ENCODE data around the gene RNASE4. TPM values are rescaled to one million over a fixed set of nuclear protein-coding genes. Genes with fewer than 3 reads are reported as not detected.
"Not testable (repeated sequence)": the region's sequence is repeated elsewhere in the genome, so short reads cannot be mapped to it uniquely, and the experiment has no call there.

The RNASE4 gene, protein sequence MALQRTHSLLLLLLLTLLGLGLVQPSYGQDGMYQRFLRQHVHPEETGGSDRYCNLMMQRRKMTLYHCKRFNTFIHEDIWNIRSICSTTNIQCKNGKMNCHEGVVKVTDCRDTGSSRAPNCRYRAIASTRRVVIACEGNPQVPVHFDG
- 3.2 TPM for polyA plus RNA-seq (2013, experiment 1 of 2)
- 4.0 TPM for polyA plus RNA-seq (2013, experiment 2 of 2)

DNA sequence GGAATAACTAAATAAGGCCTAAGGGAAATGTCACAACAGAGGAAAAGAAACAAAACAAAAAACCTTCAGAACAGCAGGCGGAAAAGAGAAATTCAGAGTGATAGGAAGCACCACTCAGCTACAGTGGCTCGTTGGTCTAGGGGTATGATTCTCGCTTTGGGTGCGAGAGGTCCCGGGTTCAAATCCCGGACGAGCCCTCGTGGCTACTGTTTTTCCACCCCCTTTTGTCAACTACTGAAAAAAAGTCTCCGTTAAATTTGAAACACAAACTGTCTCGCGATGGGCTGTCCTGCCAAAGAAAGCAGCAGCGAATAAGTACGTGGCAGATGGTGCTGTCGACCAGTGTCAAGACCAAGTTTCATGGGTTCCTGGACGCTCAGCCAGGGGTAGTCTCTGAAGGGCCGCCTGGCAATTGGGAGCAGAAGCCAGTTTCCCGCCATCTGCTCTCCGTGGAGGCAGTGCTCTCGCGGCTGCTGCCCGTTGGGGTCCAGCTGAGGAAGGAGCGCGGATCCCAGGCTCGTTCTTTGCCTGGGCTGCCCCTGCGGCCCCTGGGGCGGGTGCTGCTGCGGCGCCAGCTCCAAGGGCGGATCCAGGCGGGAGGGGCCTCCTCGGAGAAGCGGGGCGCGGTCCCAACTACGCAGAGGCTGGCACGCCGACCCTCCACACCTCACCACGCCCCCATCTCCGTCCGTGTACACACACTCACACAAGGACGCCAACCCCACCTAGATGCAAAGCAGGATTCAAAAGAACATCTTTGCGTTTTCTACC, at the start of gene RNASE4:
Gene RNASE4 (plus strand): TSS at position 670 of the 771 bp plus-strand sequence. CDS start 14,812 bp downstream, outside the sequence.
- no CpG with 5 or more reads among the region's 42 CpGs for WGBS, 2 donors (ENCODE audit: extremely low coverage in 2 of 2, insufficient read length in 2 of 2, insufficient replicate concordance in 1 of 2)
- H4K8ac ChIP-seq (ENCODE audit: low read depth, low read length) = no peak within 1 kb of the TSS
- peak; percentile 66 for DNase-seq (ENCODE audit: low spot score)

DNA sequence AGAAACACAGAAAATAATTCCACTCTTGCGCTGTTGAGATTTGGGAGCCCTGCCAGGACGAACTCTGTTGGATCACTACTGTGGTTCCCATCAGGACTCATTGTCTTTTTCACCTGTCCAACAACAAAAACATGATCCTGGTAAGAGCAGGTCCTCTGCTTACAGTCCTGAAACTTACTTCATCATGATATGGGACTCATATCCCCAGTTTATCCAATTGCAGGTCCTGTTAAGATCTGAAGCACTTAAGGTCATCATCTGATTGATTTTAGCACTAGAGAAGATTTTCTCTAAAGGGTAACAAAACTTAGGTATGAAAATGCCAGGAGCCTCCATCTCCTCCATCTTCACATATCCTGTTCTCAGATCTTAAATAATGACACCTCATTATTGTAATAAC, 42.8 kb upstream of the RNASE4 start, which contains the start of gene OR6S1:
Gene OR6S1 (minus strand): TSS at position 101 of the 400 bp plus-strand sequence. CDS start 0 bp downstream, at position 101.
- no CpG with 5 or more reads among the region's 2 CpGs for whole genome bisulfite sequencing, 2 donors (ENCODE audit: extremely low coverage in 2 of 2, insufficient read length in 2 of 2, insufficient replicate concordance in 1 of 2)
- Histone ChIP-seq H3K4ac (ENCODE audit: low read length) (no peak within 1 kb of the TSS), H2BK15ac (ENCODE audit: low read length) (no peak within 1 kb of the TSS), H3K23ac (ENCODE audit: low read depth, low read length, poor library complexity) (no peak within 1 kb of the TSS), H3K14ac (ENCODE audit: low read length) (no peak within 1 kb of the TSS), H2BK120ac (ENCODE audit: low read depth, low read length) (no peak within 1 kb of the TSS), H3K4me1 (ENCODE audit: control insufficient read depth in 2 of 2, insufficient read depth in 1 of 2, low read depth in 1 of 2, low read length in 2 of 2) (no peaks in the 10 kb centered on the region), H4K91ac (ENCODE audit: low read depth, low read length, poor library complexity) (no peak within 1 kb of the TSS), H3K36me3 (replicated peaks in 1 of 2; ENCODE audit: control insufficient read depth in 2 of 2, insufficient read depth in 2 of 2, low read length in 2 of 2) (no peaks in the 10 kb centered on the region), H3K9me3 (replicated peaks in 1 of 2; ENCODE audit: control insufficient read depth in 2 of 2, insufficient read depth in 1 of 2, low read depth in 1 of 2, low read length in 2 of 2) (no peaks in the 10 kb centered on the region), H3K4me2 (ENCODE audit: insufficient read depth, low read length, poor library complexity, severe bottlenecking) (no peak within 1 kb of the TSS), H3K9ac (ENCODE audit: low read depth, low read length, poor library complexity) (no peak within 1 kb of the TSS), H4K8ac (ENCODE audit: low read depth, low read length) (no peak within 1 kb of the TSS), H3K79me1 (ENCODE audit: low read depth, low read length) (no peaks in the 10 kb centered on the region), H3K4me3 (ENCODE audit: low read length in 2 of 2) (no peak within 1 kb of the TSS), H2AFZ (ENCODE audit: low read length) (no peak within 1 kb of the TSS), H2BK5ac (ENCODE audit: low read length) (no peak within 1 kb of the TSS), H2AK5ac (ENCODE audit: low read depth, low read length) (no peak within 1 kb of the TSS), H2BK12ac (ENCODE audit: low read length) (no peak within 1 kb of the TSS), H3K27me3 (ENCODE audit: control insufficient read depth in 3 of 3, insufficient read depth in 3 of 3, low read depth in 1 of 3, low read length in 3 of 3) (peaks cover 0 to 32% (median 2%) of the 10 kb centered on the region in 3 experiments), H3K27ac (replicated peaks; ENCODE audit: low read length) (no peak within 1 kb of the TSS), H3K18ac (ENCODE audit: low read length) (no peak within 1 kb of the TSS)
- no peak for DNase-seq (ENCODE audit: low spot score)

More for the DNA sequence above, at the start of gene RNASE4:
- Histone ChIP-seq H3K9ac (ENCODE audit: low read depth, low read length, poor library complexity) (peak within 1 kb of the TSS; percentile 87), H3K79me1 (ENCODE audit: low read depth, low read length) (no peaks in the 10 kb centered on the region), H3K4me2 (ENCODE audit: insufficient read depth, low read length, poor library complexity, severe bottlenecking) (peak within 1 kb of the TSS; percentile 78), H3K23ac (ENCODE audit: low read depth, low read length, poor library complexity) (no peak within 1 kb of the TSS), H2BK12ac (ENCODE audit: low read length) (no peak within 1 kb of the TSS), H3K36me3 (replicated peaks in 1 of 2; ENCODE audit: control insufficient read depth in 2 of 2, insufficient read depth in 2 of 2, low read length in 2 of 2) (no peaks in the 10 kb centered on the region), H2BK15ac (ENCODE audit: low read length) (peak within 1 kb of the TSS; percentile 15), H3K9me3 (replicated peaks in 1 of 2; ENCODE audit: control insufficient read depth in 2 of 2, insufficient read depth in 1 of 2, low read depth in 1 of 2, low read length in 2 of 2) (no peaks in the 10 kb centered on the region), H3K4ac (ENCODE audit: low read length) (no peak within 1 kb of the TSS), H3K14ac (ENCODE audit: low read length) (peak within 1 kb of the TSS; percentile 41), H3K27ac (replicated peaks; ENCODE audit: low read length) (peak within 1 kb of the TSS; percentile 65), H2BK5ac (ENCODE audit: low read length) (no peak within 1 kb of the TSS), H3K18ac (ENCODE audit: low read length) (peak within 1 kb of the TSS; percentile 86), H2BK120ac (ENCODE audit: low read depth, low read length) (no peak within 1 kb of the TSS), H3K27me3 (ENCODE audit: control insufficient read depth in 3 of 3, insufficient read depth in 3 of 3, low read depth in 1 of 3, low read length in 3 of 3) (peaks cover 0 to 3% (median 0%) of the 10 kb centered on the region in 3 experiments), H3K4me3 (ENCODE audit: low read length in 2 of 2) (peak within 1 kb of the TSS; percentile 88 to 91), H2AK5ac (ENCODE audit: low read depth, low read length) (no peak within 1 kb of the TSS), H2AFZ (ENCODE audit: low read length) (peak within 1 kb of the TSS; percentile 98), H3K4me1 (ENCODE audit: control insufficient read depth in 2 of 2, insufficient read depth in 1 of 2, low read depth in 1 of 2, low read length in 2 of 2) (peaks cover 3 to 4% of the 10 kb centered on the region in 2 donors), H4K91ac (ENCODE audit: low read depth, low read length, poor library complexity) (no peak within 1 kb of the TSS)

DNA sequence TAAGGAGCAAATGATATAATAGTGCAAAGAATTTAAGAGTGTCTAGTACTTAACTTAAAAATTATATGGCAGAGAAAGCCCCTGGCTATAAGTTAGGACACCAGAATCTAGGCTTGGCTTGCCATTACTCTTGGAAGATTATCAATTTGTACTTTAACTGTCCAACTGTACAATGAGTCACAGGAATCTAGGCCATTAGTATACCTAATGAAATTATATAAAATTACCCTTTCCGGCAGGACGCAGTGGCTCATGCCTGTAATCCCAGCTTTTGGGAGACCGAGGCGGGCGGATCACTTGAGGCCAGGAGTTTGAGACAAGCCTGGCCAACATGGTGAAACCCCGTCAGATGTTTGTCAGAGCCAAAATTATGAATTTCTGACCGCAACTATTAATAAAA, 42.2 kb upstream of the RNASE4 start:
- no peak overlapping the region for H2AK5ac ChIP-seq (ENCODE audit: low read depth, low read length)
- no peak overlapping the region for H2BK5ac ChIP-seq (ENCODE audit: low read length)
- no peak overlapping the region for H2BK15ac ChIP-seq (ENCODE audit: low read length)
- H3K27me3 ChIP-seq (ENCODE audit: control insufficient read depth in 3 of 3, insufficient read depth in 3 of 3, low read depth in 1 of 3, low read length in 3 of 3) = peaks cover 0 to 32% (median 2%) of the 10 kb centered on the region in 3 experiments
- H3K27ac ChIP-seq (replicated peaks; ENCODE audit: low read length) = no peak overlapping the region
- WGBS, 2 donors (ENCODE audit: extremely low coverage in 2 of 2, insufficient read length in 2 of 2, insufficient replicate concordance in 1 of 2) = no CpG with 5 or more reads among the region's 7 CpGs
- no peaks in the 10 kb centered on the region for H3K36me3 ChIP-seq (replicated peaks in 1 of 2; ENCODE audit: control insufficient read depth in 2 of 2, insufficient read depth in 2 of 2, low read length in 2 of 2)
- H2BK12ac ChIP-seq (ENCODE audit: low read length) = no peak overlapping the region
- H3K4me2 ChIP-seq (ENCODE audit: insufficient read depth, low read length, poor library complexity, severe bottlenecking) = no peak overlapping the region
- H3K4me3 ChIP-seq (ENCODE audit: low read length in 2 of 2) = no peak overlapping the region
- no peak overlapping the region for H2BK120ac ChIP-seq (ENCODE audit: low read depth, low read length)
- no peak for DNase-seq (ENCODE audit: low spot score)
- H3K23ac ChIP-seq (ENCODE audit: low read depth, low read length, poor library complexity) = no peak overlapping the region
- no peak overlapping the region for H3K18ac ChIP-seq (ENCODE audit: low read length)
- H2AFZ ChIP-seq (ENCODE audit: low read length) = no peak overlapping the region
- no peaks in the 10 kb centered on the region for H3K4me1 ChIP-seq (ENCODE audit: control insufficient read depth in 2 of 2, insufficient read depth in 1 of 2, low read depth in 1 of 2, low read length in 2 of 2)
- H3K14ac ChIP-seq (ENCODE audit: low read length) = no peak overlapping the region
- no peak overlapping the region for H3K9ac ChIP-seq (ENCODE audit: low read depth, low read length, poor library complexity)
- no peaks in the 10 kb centered on the region for H3K9me3 ChIP-seq (replicated peaks in 1 of 2; ENCODE audit: control insufficient read depth in 2 of 2, insufficient read depth in 1 of 2, low read depth in 1 of 2, low read length in 2 of 2)
- no peak overlapping the region for H3K4ac ChIP-seq (ENCODE audit: low read length)
- no peak overlapping the region for H4K8ac ChIP-seq (ENCODE audit: low read depth, low read length)
- no peak overlapping the region for H4K91ac ChIP-seq (ENCODE audit: low read depth, low read length, poor library complexity)
- H3K79me1 ChIP-seq (ENCODE audit: low read depth, low read length) = no peaks in the 10 kb centered on the region

DNA sequence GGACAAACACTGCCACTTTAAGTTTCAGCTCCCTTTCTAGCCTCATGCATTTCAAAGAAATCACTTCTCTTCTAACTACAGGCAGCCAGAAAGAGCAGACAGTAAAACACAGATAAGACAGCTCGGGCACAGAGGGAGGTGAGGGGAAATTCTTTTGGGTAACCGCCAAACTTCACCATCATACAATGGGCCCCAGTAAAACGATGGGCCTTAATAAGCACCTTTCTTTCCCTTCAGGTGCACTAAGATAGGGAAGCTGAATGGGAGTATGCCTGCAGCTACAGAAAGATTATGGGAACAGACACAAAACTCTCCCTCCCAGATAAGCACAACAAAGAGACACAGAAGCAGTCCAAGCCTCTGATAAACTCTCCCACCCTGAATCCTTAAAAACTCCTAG, 41.6 kb upstream of the RNASE4 start:
- H3K27ac ChIP-seq (replicated peaks; ENCODE audit: low read length); H3K4ac ChIP-seq (ENCODE audit: low read length); H4K91ac ChIP-seq (ENCODE audit: low read depth, low read length, poor library complexity); H3K36me3 ChIP-seq (replicated peaks in 1 of 2; ENCODE audit: control insufficient read depth in 2 of 2, insufficient read depth in 2 of 2, low read length in 2 of 2); H2BK5ac ChIP-seq (ENCODE audit: low read length); H3K79me1 ChIP-seq (ENCODE audit: low read depth, low read length); H2BK120ac ChIP-seq (ENCODE audit: low read depth, low read length); H3K14ac ChIP-seq (ENCODE audit: low read length); H2AK5ac ChIP-seq (ENCODE audit: low read depth, low read length); H3K4me3 ChIP-seq (ENCODE audit: low read length in 2 of 2); H3K9me3 ChIP-seq (replicated peaks in 1 of 2; ENCODE audit: control insufficient read depth in 2 of 2, insufficient read depth in 1 of 2, low read depth in 1 of 2, low read length in 2 of 2); H3K4me2 ChIP-seq (ENCODE audit: insufficient read depth, low read length, poor library complexity, severe bottlenecking); H3K9ac ChIP-seq (ENCODE audit: low read depth, low read length, poor library complexity); H3K18ac ChIP-seq (ENCODE audit: low read length); H3K23ac ChIP-seq (ENCODE audit: low read depth, low read length, poor library complexity); H2BK12ac ChIP-seq (ENCODE audit: low read length); H4K8ac ChIP-seq (ENCODE audit: low read depth, low read length); DNase-seq (ENCODE audit: low spot score); H2BK15ac ChIP-seq (ENCODE audit: low read length); H2AFZ ChIP-seq (ENCODE audit: low read length); H3K4me1 ChIP-seq (ENCODE audit: control insufficient read depth in 2 of 2, insufficient read depth in 1 of 2, low read depth in 1 of 2, low read length in 2 of 2): not testable (repeated sequence)
- peaks cover 0 to 32% (median 2%) of the 10 kb centered on the region in 3 experiments for H3K27me3 ChIP-seq (ENCODE audit: control insufficient read depth in 3 of 3, insufficient read depth in 3 of 3, low read depth in 1 of 3, low read length in 3 of 3)
- no CpG with 5 or more reads among the region's 3 CpGs for WGBS, 2 donors (ENCODE audit: extremely low coverage in 2 of 2, insufficient read length in 2 of 2, insufficient replicate concordance in 1 of 2)
